ENCODE results near the gene IL13.
"Not testable (repeated sequence)": the region's sequence is repeated elsewhere in the genome, so short reads cannot be mapped to it uniquely, and the experiment has no call there.

IL13 gene

GRCh38 chr5:132657676-132658380 is at the start of gene IL13:
Gene IL13, plus strand, starts transcription at chr5:132658173. Its CDS starts 14 bp downstream, at chr5:132658187.
- DNase-seq: no peak

GRCh38 chr5:132611965-132612364 is 46.0 kb upstream of the IL13 start:
- DNase-seq: no peak

GRCh38 chr5:132612846-132613245 is 45.1 kb upstream of the IL13 start:
- no peak for DNase-seq

- DNase-seq: no peak
These were observed 36.3 kb upstream of the IL13 start for GRCh38 chr5:132621699-132622098.

GRCh38 chr5:132622608-132623007 is 35.4 kb upstream of the IL13 start:
- no peak for DNase-seq

- no peak for DNase-seq
These were observed 30.5 kb upstream of the IL13 start for GRCh38 chr5:132627470-132627869.

- DNase-seq: no peak
These were observed 29.2 kb upstream of the IL13 start for GRCh38 chr5:132628814-132629213.

- DNase-seq: no peak
These were observed 28.6 kb upstream of the IL13 start for GRCh38 chr5:132629230-132629944.

- DNase-seq: not testable (repeated sequence)
These were observed 24.4 kb upstream of the IL13 start for GRCh38 chr5:132633587-132633986.

GRCh38 chr5:132635873-132636272 is 22.1 kb upstream of the IL13 start:
- DNase-seq: peak; percentile 48

- DNase-seq: no peak
These were observed 20.7 kb upstream of the IL13 start for GRCh38 chr5:132637241-132637640.

- no peak for DNase-seq
These were observed 18.3 kb upstream of the IL13 start for GRCh38 chr5:132639706-132640130.

- DNase-seq: no peak
These were observed 17.4 kb upstream of the IL13 start for GRCh38 chr5:132640613-132641012.

GRCh38 chr5:132641241-132641723 is 16.7 kb upstream of the IL13 start:
- no peak for DNase-seq

- DNase-seq: no peak
These were observed 16.1 kb upstream of the IL13 start for GRCh38 chr5:132641841-132642240.

- no peak for DNase-seq
These were observed 13.8 kb upstream of the IL13 start for GRCh38 chr5:132644177-132644576.

- DNase-seq: no peak
These were observed 11.2 kb upstream of the IL13 start for GRCh38 chr5:132646583-132647266.

GRCh38 chr5:132647473-132647872 is 10.5 kb upstream of the IL13 start:
- DNase-seq: no peak

- DNase-seq: no peak
These were observed 9.6 kb upstream of the IL13 start for GRCh38 chr5:132648355-132648754.

- peak; percentile 40 for DNase-seq
These were observed 6.0 kb upstream of the IL13 start for GRCh38 chr5:132651838-132652469.

- no peak for DNase-seq
These were observed 4.3 kb upstream of the IL13 start for GRCh38 chr5:132653716-132654115.

- DNase-seq: no peak
These were observed 1.9 kb upstream of the IL13 start for GRCh38 chr5:132655821-132656773.
